Esophagus (tissue), 2 donors: Measurements from ENCODE around the gene PMF1. TPM values are rescaled to one million over a fixed set of nuclear protein-coding genes. Genes with fewer than 3 reads are reported as not detected.

Experiments
- H3K27ac ChIP-seq, 2 donors: one replicate each; pipeline ENCODE4 v1.5.1; 2013; ENCODE audit warnings: low read depth in 2 of 2, mild to moderate bottlenecking in 2 of 2, inconsistent platforms in 1 of 2, low read length in 1 of 2, moderate library complexity in 1 of 2
- H3K27me3 ChIP-seq, 2 donors: one replicate each; pipeline ENCODE4 v1.6.1; 2013; ENCODE audit warnings: low read length in 2 of 2, control low read depth in 1 of 2, mild to moderate bottlenecking in 1 of 2; ENCODE audit not compliant: insufficient read depth in 2 of 2, control insufficient read depth in 1 of 2
- H3K36me3 ChIP-seq, 2 donors: one replicate each; pipeline ENCODE4 v1.6.1; 2013; ENCODE audit warnings: low read length in 1 of 2; ENCODE audit not compliant: control insufficient read depth in 2 of 2, insufficient read depth in 2 of 2
- H3K4me1 ChIP-seq, 2 donors: one replicate each; pipeline ENCODE4 v1.6.1; 2013; ENCODE audit warnings: low read length in 1 of 2; ENCODE audit not compliant: control insufficient read depth in 2 of 2, insufficient read depth in 2 of 2
- H3K4me3 ChIP-seq, 2 donors: one replicate each; pipeline ENCODE4 v1.5.1; 2013; ENCODE audit warnings: low read length in 2 of 2, mild to moderate bottlenecking in 2 of 2, low read depth in 1 of 2, moderate library complexity in 1 of 2
- H3K9me3 ChIP-seq, 2 donors: one replicate each; pipeline ENCODE4 v1.6.1; 2013; ENCODE audit warnings: mild to moderate bottlenecking in 2 of 2, low read depth in 1 of 2, low read length in 1 of 2, moderate library complexity in 1 of 2; ENCODE audit not compliant: control insufficient read depth in 2 of 2, insufficient read depth in 1 of 2
- WGBS, 2 donors: extraction: QIAGEN DNeasy Blood & Tissue Kit; methylation state at CpG; one replicate each; pipeline ENCODE4 v1.1.7; 2013; 5-methylcytosine and 5-hydroxymethylcytosine counted together
- polyA plus RNA-seq, 2 donors: library from polyadenylated mRNA; stranded (reverse); fragments of 200-250 nt; gene quantifications; one replicate each; pipeline ENCODE4 v1.2.3, GENCODE V29; 2013
- donor health status: healthy with polysubstance abuse.
- donor health status: Bipolar disorder and iron deficiency.

The PMF1 gene, protein sequence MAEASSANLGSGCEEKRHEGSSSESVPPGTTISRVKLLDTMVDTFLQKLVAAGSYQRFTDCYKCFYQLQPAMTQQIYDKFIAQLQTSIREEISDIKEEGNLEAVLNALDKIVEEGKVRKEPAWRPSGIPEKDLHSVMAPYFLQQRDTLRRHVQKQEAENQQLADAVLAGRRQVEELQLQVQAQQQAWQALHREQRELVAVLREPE
- polyA plus RNA-seq = 10 to 100 TPM; 67.2 to 69.0 TPM

DNA sequence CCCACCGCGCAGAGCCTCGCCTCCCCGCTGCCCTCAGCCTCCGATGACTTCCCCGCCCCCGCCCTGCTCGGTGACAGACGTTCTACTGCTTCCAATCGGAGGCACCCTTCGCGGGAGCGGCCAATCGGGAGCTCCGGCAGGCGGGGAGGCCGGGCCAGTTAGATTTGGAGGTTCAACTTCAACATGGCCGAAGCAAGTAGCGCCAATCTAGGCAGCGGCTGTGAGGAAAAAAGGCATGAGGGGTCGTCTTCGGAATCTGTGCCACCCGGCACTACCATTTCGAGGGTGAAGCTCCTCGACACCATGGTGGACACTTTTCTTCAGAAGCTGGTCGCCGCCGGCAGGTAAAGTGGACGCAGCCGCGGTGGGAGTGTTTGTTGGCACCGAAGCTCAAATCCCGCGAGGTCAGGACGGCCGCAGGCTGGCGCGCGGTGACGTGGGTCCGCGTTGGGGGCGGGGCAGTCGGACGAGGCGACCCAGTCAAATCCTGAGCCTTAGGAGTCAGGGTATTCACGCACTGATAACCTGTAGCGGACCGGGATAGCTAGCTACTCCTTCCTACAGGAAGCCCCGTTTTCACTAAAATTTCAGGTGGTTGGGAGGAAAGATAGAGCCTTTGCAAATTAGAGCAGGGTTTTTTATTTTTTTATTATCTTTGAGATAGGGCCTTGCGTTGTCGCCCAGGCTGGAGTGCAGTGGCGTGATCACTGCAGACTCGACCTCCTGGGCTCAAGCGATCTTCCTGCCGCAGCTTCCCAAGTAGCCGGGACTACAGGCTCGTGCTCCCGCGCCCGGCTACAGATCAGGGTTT, at the start of gene PMF1:
TSS of gene PMF1 (plus strand) at position 175 of the 811 bp plus-strand sequence. CDS start at position 184, 9 bp downstream.
- H3K4me3 ChIP-seq = peak within 1 kb of the TSS; percentile 68 to 71
- H3K9me3 ChIP-seq = no peaks in the 10 kb centered on the region
- H3K27me3 ChIP-seq = no peaks in the 10 kb centered on the region
- H3K27ac ChIP-seq = peak within 1 kb of the TSS; percentile 92 to 99
- WGBS, 2 donors = 0% methylated on average over 61 of the region's 61 CpGs
- peaks cover 3 to 12% of the 10 kb centered on the region in 2 donors for H3K36me3 ChIP-seq
- H3K4me1 ChIP-seq = peaks cover 0 to 4% of the 10 kb centered on the region in 2 donors

DNA sequence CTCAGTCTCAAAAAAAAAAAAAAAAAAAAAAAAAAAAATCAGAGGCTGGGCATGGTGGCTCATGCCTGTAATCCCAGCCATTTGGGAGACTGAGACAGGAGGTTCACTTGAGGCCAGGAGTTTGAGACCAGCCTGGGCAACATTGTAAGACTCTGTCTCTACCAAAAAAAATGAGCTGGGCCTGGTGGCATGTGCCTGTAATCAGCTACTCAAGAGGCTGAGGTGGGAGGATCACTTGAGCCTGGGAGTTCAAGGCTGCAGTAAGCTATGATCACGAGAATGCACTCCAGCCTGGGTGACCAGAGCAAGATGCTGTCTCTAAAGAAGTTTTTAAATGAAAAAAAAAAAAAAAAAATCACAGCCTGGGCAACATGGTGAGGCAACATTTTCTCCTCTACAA, 49.1 kb upstream of the PMF1 start:
- H3K27me3 ChIP-seq = no peaks in the 10 kb centered on the region
- H3K9me3 ChIP-seq = no peaks in the 10 kb centered on the region
- H3K4me3 ChIP-seq = no peak overlapping the region
- H3K36me3 ChIP-seq = peaks cover 0 to 13% of the 10 kb centered on the region in 2 donors
- H3K27ac ChIP-seq = no peak overlapping the region
- 85 to 96% methylated on average over 1 of the region's 1 CpG for WGBS, 2 donors
- peaks cover 0 to 4% of the 10 kb centered on the region in 2 donors for H3K4me1 ChIP-seq

DNA sequence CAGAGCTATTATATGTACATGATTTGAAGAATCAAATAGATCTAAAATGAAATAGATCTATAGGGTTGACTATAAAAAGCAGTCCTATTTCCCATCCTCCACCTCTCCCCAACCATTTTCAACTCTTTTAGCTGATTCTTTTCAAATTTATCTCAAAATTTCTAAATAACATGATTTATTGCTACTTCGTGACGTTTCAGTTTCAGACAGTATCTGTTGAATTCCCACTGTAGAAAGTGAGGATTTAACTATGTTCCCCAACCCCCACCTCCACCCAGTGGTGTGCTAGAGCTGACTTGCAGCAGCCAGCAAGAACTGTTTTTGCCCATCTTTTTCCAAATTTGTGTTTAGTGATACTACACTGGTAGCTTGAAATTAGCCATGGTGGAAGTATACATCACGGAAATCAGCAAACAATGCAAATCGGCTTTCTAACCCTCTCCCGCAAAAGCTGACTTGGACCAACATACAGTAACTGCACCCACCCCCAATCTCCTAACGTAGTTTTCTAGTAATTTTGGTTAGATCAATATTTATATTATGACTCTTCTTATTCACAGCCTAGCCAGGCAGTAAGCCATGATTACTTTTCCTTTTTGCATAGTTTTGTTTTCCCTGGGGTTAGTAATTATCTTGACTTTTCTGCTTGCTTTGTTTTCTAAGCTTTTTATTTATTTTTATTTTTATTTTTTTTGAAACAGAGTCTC, 48.5 kb upstream of the PMF1 start:
- H3K4me3 ChIP-seq = no peak overlapping the region
- peaks cover 0 to 4% of the 10 kb centered on the region in 2 donors for H3K4me1 ChIP-seq
- H3K36me3 ChIP-seq = peaks cover 0 to 11% of the 10 kb centered on the region in 2 donors
- H3K9me3 ChIP-seq = no peaks in the 10 kb centered on the region
- H3K27ac ChIP-seq = no peak overlapping the region
- H3K27me3 ChIP-seq = no peaks in the 10 kb centered on the region
- 84 to 85% methylated on average over 6 of the region's 6 CpGs for WGBS, 2 donors

DNA sequence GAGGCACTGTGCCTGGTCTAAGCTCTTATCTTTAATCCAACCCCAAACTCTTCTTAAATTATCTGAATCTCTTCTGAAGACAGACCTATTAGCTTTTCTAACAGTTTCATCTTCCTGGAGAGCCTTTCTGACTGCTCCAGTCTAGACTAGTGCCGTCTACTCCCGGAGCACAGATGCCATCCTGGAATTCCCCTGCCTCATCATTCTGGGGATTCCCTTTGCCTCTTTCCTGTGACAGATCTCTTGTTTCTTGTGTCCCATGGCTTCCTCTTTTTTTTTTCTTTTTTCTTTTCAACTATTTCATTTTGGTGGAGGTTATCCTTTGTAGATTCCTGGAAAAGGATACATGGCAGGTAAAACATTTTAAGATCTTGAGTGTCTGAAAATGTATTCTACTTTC, 47.7 kb upstream of the PMF1 start:
- H3K4me3 ChIP-seq = no peak overlapping the region
- no peaks in the 10 kb centered on the region for H3K27me3 ChIP-seq
- H3K36me3 ChIP-seq = peaks cover 0 to 9% of the 10 kb centered on the region in 2 donors
- peaks cover 0 to 4% of the 10 kb centered on the region in 2 donors for H3K4me1 ChIP-seq
- H3K27ac ChIP-seq = no peak overlapping the region
- WGBS, 2 donors = 36 to 53% methylated on average over 2 of the region's 2 CpGs
- H3K9me3 ChIP-seq = no peaks in the 10 kb centered on the region

DNA sequence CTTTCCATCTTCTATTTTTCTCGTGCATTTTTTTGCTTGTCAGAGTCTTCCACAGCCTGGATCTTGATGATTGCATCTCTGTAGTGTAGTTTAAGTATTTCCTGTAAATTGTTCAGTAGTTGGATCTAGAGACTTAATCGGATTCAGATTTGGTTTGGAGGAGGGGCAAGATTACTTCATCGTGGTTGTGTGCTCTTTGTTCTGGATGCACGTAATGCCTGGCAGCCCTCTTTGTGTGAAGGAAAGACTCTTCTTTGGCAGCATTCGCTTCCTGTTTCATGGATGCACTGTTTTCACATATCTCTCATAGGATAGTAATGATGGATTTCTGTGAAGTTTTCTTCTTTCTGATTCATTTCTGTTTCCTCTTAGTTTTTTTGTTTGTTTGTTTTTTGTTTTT, 45.3 kb upstream of the PMF1 start:
- Histone ChIP-seq H3K4me1 (no peaks in the 10 kb centered on the region), H3K36me3 (peaks cover 0 to 9% of the 10 kb centered on the region in 2 donors), H3K4me3 (no peak overlapping the region), H3K27ac (no peak overlapping the region), H3K9me3 (no peaks in the 10 kb centered on the region), H3K27me3 (no peaks in the 10 kb centered on the region)
- WGBS, 2 donors = 72 to 74% methylated on average over 5 of the region's 5 CpGs

DNA sequence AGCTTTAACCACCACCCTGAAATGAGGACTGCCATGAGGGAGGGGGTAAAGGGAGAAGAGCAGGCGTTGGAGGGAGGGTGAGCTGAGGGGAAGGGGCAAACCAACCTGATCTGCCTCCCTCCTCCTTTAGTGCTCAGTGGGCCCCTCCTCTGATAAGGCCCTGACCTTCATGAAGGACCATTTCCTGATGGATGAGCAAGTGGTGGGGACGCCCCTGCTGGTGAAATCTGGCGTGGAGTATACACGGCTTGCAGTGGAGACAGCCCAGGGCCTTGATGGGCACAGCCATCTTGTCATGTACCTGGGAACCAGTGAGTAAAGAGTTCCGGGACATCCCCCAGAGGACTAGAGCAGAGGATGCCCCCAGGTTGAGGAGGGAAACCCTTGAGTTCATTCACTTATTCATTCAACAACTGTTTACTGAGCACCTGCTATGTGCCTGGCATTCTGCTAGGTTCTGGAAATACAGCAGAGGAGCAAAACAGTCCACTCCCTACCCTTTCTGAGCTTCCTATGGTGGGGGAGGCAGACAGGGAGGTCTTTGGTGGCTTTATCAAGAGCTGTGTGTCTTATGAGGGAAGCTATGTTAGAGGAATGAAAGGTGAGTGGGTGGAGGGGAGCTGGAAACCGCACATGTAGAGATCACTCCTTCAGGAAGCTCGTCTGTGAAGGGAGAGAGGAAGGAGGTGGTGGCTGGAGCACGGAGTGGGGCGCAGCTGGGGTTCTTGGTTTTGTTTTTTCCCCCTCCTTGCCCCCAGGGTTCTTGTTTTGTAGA, 39.9 kb upstream of the PMF1 start:
- no peaks in the 10 kb centered on the region for H3K9me3 ChIP-seq
- H3K27ac ChIP-seq = no peak overlapping the region
- 81 to 87% methylated on average over 9 of the region's 9 CpGs for WGBS, 2 donors
- H3K27me3 ChIP-seq = no peaks in the 10 kb centered on the region
- peaks cover 0 to 27% of the 10 kb centered on the region in 2 donors for H3K36me3 ChIP-seq
- no peaks in the 10 kb centered on the region for H3K4me1 ChIP-seq
- H3K4me3 ChIP-seq = no peak overlapping the region

DNA sequence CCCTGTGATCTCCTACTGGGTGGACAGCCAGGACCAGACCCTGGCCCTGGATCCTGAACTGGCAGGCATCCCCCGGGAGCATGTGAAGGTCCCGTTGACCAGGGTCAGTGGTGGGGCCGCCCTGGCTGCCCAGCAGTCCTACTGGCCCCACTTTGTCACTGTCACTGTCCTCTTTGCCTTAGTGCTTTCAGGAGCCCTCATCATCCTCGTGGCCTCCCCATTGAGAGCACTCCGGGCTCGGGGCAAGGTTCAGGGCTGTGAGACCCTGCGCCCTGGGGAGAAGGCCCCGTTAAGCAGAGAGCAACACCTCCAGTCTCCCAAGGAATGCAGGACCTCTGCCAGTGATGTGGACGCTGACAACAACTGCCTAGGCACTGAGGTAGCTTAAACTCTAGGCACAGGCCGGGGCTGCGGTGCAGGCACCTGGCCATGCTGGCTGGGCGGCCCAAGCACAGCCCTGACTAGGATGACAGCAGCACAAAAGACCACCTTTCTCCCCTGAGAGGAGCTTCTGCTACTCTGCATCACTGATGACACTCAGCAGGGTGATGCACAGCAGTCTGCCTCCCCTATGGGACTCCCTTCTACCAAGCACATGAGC, 36.1 kb upstream of the PMF1 start:
- no peaks in the 10 kb centered on the region for H3K9me3 ChIP-seq
- H3K36me3 ChIP-seq = peaks cover 0 to 25% of the 10 kb centered on the region in 2 donors
- 80 to 82% methylated on average over 12 of the region's 12 CpGs for WGBS, 2 donors

DNA sequence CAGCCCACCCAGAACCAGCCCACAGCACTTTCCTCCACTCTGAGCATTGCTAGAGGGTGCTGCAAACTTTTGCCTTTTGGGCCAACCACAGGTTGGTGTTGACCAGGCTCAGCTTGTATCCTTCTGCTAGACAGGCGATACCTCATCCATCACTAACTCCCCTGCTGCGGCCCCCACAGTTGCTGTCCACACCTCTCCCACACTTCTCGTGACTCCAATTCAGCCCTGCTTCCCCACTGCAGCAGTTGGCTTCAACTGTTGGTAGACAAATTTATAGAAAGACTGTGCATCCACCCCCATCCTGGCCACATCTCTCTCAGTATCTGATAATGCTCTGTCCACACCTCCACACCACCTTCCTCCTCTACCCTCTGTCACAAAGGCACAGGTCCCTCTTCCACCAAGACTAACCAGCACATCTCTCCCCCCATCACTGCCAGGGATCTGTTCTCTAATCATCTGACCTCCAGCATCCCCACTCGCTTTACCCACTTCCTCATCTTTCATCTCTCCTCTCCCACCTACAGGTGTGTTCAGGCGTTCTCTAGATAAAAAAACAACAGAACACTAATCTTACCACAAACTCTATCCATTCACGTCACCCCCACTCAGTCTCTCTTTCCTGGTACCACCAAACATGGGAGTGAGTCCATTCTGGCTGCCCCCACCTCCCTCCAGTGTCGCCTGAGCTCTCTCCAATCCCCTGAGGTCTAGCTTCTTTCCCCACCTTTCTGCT, 34.7 kb upstream of the PMF1 start:
- Histone ChIP-seq H3K27ac (no peak overlapping the region), H3K9me3 (no peaks in the 10 kb centered on the region), H3K4me1 (no peaks in the 10 kb centered on the region), H3K4me3 (no peak overlapping the region), H3K27me3 (no peaks in the 10 kb centered on the region), H3K36me3 (peaks cover 0 to 19% of the 10 kb centered on the region in 2 donors)
- WGBS, 2 donors = 71 to 77% methylated on average over 7 of the region's 7 CpGs

More for the DNA sequence above, 36.1 kb upstream of the PMF1 start:
- no peak overlapping the region for H3K4me3 ChIP-seq
- no peaks in the 10 kb centered on the region for H3K27me3 ChIP-seq
- H3K27ac ChIP-seq = no peak overlapping the region
- no peaks in the 10 kb centered on the region for H3K4me1 ChIP-seq
